Gastrocnemius medialis (tissue), 4 donors: ENCODE results near the gene RASSF6. TPM values are rescaled to one million over a fixed set of nuclear protein-coding genes. Genes with fewer than 3 reads are reported as not detected.

Source experiments
- ATAC-seq, 2 donors: fragments of 150-250 bp; one replicate each; pipeline ENCODE4 v1.9.1; 2016
- DNase-seq, 2 donors: peaks; one replicate each; pipeline ENCODE4 v3.0.0-alpha.2; 2019
- H3K27ac ChIP-seq, 4 donors: fragments of 200-600 bp; sonication (generic); 1 replicate in 1 of 4; 2 replicates in 3 of 4; pipeline ENCODE4 v1.5.1; 2016 to 2018; ENCODE audit warnings: mild to moderate bottlenecking in 2 of 4, moderate library complexity in 1 of 4
- H3K27me3 ChIP-seq, 3 donors: fragments of 200-600 bp; sonication (generic) in 2 of 3; 1 replicate in 1 of 3; 2 replicates in 2 of 3; pipeline versions ENCODE4 v1.5.1 to v1.6.0; 2016 to 2019; ENCODE audit warnings: mild to moderate bottlenecking in 1 of 3, moderate library complexity in 1 of 3
- H3K36me3 ChIP-seq, 2 donors: fragments of 200-600 bp; sonication (generic) in 1 of 2; one replicate each; pipeline ENCODE4 v1.5.1; 2017 to 2018
- H3K4me1 ChIP-seq, 2 donors: fragments of 200-600 bp; sonication (generic) in 1 of 2; one replicate each; pipeline ENCODE4 v1.5.1; 2016 to 2017; ENCODE audit warnings: mild to moderate bottlenecking in 2 of 2
- H3K4me3 ChIP-seq, 4 donors: fragments of 200-600 bp; sonication (generic) in 3 of 4; 1 replicate in 1 of 4; 2 replicates in 3 of 4; pipeline ENCODE4 v1.5.1; 2016 to 2019; ENCODE audit warnings: mild to moderate bottlenecking in 2 of 4
- H3K9me3 ChIP-seq, 3 donors: fragments of 200-600 bp; sonication (generic) in 2 of 3; 1 replicate in 1 of 3; 2 replicates in 2 of 3; pipeline ENCODE4 v1.5.1; 2016 to 2019
- POLR2A ChIP-seq, 2 donors: fragments of 450-650 bp; IDR thresholded peaks; one replicate each; pipeline ENCODE4 v1.6.1; 2017; ENCODE audit warnings: antibody characterized with exemption in 2 of 2, mild to moderate bottlenecking in 2 of 2, moderate library complexity in 2 of 2
- in situ Hi-C, 4 donors: fragments of 200-750 bp; cut with MboI; loops; one replicate each; pipeline versions ENCODE4 v1.15.0 to v1.8.0; 2017; ENCODE audit warnings: low sequenced_read_pairs in 4 of 4
- intact Hi-C: fragments of 100-400 bp; cut with DNase I; formaldehyde crosslinking; loops from one replicate; pipeline ENCODE4 v1.15.1; 2023; ENCODE audit warnings: low total_unique reads
- total RNA-seq, 4 donors: library from RNA; depleted of rRNA; stranded (reverse); fragments of >200 nt; gene quantifications; one replicate each; pipeline versions ENCODE4 v1.1.0 to v1.2.3, GENCODE V29; 2016
- TF ChIP-seq, protein P1 (sequence below), 5 experiments: fragments of 450-650 bp in 3 of 5; fragments of 200-600 bp in 2 of 5; sonication (generic) in 2 of 5; IDR thresholded peaks in 4 of 5; conservative IDR thresholded peaks in 1 of 5; 1 replicate in 4 of 5; 2 replicates in 1 of 5; pipeline ENCODE4 v1.5.1; 2016 to 2019; ENCODE audit warnings: antibody characterized with exemption in 5 of 5, mild to moderate bottlenecking in 3 of 5, moderate library complexity in 3 of 5

Gene RASSF6
- total RNA-seq, 4 donors from 2014 or later: 0.15 to 0.27 TPM; not detected in 2

DNA sequence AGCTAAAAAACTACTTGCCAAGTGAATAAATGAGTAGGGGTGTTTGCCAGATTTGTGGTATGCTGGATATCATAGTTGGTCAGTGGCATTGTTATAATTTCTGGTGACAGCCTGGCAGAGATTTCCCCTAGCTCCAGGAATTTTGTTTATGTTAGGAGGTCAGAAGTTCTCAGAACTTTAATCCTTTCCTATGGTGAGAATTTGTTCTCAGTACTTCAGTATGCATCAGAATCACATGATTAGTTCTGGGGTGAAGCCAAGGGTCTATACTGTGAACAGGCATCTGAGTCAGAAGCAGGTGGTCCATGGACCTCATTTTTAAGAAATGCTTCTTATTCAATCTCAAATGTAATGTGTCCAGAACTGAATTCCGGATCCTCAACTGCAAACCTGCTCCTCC, 10.5 kb downstream of the RASSF6 start:
- Histone ChIP-seq H3K36me3 (no peaks in the 10 kb centered on the region), H3K27me3 (peaks cover 0 to 2% (median 0%) of the 10 kb centered on the region in 3 donors), H3K9me3 (no peaks in the 10 kb centered on the region), H3K4me1 (no peaks in the 10 kb centered on the region), H3K4me3 (no peak overlapping the region), H3K27ac (no peak overlapping the region)
- intact Hi-C loops: no loop called here
- no peak for DNase-seq
- no peak for TF ChIP-seq POLR2A (IDR thresholded peaks at IDR 0.05)
- in situ Hi-C loops: no loop called here
- ATAC-seq: no peak

DNA sequence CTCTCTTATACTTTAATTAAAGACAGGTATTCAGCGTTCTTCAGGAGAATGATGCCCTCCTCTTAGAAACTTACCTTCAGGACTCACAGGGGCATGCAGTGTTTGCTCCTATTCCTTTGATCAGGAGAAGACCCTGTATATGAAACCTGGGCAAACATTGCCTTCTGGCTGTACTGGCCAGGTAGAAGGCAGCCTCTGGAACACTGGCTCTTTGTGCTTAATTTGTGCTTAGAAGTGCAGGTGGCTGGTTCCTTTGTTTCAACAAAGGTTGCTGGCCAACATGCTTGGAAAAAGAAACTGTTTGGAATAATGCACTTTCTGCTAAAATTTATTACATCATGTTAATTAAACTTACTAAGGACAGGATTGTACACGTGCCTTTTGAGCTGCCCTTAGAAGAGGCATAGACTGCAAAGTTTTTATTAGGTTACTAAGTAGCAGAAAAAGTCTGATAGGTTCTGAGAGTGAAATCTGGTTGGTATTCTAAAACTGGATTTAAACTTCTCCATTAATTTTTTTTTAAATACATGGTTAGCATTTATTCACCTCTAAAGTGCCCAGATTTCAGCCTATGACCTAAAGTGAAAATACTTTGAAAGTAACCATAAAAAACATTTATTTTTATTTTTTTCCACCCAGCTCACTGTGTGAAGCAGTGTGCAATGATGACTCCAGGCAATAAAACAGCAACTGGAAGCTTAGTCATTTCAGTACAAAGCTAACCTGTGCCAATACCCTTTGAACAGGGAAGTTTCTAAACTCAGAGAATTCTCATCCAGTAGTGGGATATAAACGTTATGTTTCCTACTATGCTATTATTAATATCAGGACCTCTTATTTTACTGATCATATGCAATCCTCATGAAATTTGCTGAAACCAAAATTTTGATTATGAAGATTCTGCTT, 11.3 kb downstream of the RASSF6 start:
- ATAC-seq (no peak), DNase-seq (no peak)
- Histone ChIP-seq H3K36me3 (no peaks in the 10 kb centered on the region), H3K27ac (no peak overlapping the region), H3K9me3 (no peaks in the 10 kb centered on the region), H3K4me3 (no peak overlapping the region), H3K4me1 (no peaks in the 10 kb centered on the region), H3K27me3 (peaks cover 0 to 2% (median 0%) of the 10 kb centered on the region in 3 donors)
- intact Hi-C loops (no loop called here), in situ Hi-C loops (no loop called here)
- no peak for TF ChIP-seq POLR2A (IDR thresholded peaks at IDR 0.05)

DNA sequence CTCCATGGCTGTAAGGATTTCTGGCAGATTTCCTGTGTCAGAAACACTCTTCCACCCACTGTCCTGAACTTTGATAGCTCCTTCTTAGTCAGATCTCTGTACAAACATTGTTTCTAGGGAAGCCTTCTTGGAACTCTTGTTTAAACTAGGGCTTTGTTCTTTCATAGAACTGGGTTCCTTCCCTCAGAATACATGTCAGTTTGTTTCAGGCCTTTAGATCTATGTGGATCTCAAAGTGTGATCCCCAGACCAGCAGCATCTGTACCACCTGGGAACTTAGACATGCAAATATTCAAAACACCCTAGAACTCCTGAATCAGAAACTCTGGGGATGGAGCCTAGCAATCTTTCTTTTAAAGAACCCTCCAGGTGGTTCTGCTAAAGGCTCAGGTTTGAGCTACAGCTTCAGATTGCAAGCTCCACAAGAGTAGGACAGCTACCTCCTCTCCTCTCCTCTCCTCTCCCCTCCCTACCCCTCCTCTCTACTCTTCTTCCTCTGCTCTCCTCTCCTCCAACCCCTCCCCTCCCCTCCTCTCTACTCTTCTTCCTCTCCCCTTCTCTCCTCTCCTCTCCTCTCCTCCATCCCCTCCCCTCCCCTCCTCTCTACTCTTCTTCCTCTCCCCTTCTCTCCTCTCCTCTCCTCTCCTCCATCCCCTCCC, 12.7 kb downstream of the RASSF6 start:
- Histone ChIP-seq H3K27ac (no peak overlapping the region), H3K4me3 (no peak overlapping the region), H3K4me1 (no peaks in the 10 kb centered on the region), H3K36me3 (no peaks in the 10 kb centered on the region), H3K27me3 (peaks cover 0 to 2% (median 0%) of the 10 kb centered on the region in 3 donors), H3K9me3 (no peaks in the 10 kb centered on the region)
- in situ Hi-C loops: no loop called here
- intact Hi-C loops: no loop called here
- no peak for DNase-seq
- ATAC-seq: no peak
- TF ChIP-seq POLR2A (IDR thresholded peaks at IDR 0.05): no peak

DNA sequence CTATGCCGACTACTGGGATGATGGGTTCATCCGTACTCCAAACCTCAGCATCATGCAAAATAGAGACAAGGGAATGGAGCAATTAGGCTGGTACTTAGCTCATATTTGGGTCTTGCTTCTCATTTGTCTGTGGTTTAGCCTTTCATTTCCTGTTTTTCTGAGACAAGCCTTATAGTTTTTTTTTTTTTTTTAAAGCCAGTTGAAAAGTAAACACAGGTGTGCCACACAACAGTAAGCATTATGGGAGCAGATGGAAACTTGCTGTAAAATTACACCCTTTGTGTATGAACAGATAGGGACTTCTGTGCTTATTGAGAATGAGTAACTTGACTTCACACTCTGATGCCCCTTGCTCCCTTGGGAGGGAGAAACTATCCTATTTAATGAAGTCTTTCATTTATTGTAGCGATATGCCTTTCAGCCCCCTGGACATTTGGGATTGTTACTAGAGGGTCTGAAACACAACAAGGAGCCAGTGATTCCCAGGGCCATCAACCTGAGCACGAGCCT, 13.7 kb downstream of the RASSF6 start:
- no peak for ATAC-seq
- Histone ChIP-seq H3K9me3 (no peaks in the 10 kb centered on the region), H3K4me3 (no peak overlapping the region), H3K27ac (no peak overlapping the region), H3K4me1 (no peaks in the 10 kb centered on the region), H3K36me3 (no peaks in the 10 kb centered on the region), H3K27me3 (peaks cover 0 to 2% (median 0%) of the 10 kb centered on the region in 3 donors)
- intact Hi-C loops (no loop called here), in situ Hi-C loops (no loop called here)
- no peak for TF ChIP-seq POLR2A (IDR thresholded peaks at IDR 0.05)
- TF ChIP-seq, protein P1, sequence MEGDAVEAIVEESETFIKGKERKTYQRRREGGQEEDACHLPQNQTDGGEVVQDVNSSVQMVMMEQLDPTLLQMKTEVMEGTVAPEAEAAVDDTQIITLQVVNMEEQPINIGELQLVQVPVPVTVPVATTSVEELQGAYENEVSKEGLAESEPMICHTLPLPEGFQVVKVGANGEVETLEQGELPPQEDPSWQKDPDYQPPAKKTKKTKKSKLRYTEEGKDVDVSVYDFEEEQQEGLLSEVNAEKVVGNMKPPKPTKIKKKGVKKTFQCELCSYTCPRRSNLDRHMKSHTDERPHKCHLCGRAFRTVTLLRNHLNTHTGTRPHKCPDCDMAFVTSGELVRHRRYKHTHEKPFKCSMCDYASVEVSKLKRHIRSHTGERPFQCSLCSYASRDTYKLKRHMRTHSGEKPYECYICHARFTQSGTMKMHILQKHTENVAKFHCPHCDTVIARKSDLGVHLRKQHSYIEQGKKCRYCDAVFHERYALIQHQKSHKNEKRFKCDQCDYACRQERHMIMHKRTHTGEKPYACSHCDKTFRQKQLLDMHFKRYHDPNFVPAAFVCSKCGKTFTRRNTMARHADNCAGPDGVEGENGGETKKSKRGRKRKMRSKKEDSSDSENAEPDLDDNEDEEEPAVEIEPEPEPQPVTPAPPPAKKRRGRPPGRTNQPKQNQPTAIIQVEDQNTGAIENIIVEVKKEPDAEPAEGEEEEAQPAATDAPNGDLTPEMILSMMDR (IDR thresholded peaks at IDR 0.05 in 4 of 5, conservative IDR thresholded peaks at IDR 0.05 in 1 of 5): no peak
- no peak for DNase-seq

DNA sequence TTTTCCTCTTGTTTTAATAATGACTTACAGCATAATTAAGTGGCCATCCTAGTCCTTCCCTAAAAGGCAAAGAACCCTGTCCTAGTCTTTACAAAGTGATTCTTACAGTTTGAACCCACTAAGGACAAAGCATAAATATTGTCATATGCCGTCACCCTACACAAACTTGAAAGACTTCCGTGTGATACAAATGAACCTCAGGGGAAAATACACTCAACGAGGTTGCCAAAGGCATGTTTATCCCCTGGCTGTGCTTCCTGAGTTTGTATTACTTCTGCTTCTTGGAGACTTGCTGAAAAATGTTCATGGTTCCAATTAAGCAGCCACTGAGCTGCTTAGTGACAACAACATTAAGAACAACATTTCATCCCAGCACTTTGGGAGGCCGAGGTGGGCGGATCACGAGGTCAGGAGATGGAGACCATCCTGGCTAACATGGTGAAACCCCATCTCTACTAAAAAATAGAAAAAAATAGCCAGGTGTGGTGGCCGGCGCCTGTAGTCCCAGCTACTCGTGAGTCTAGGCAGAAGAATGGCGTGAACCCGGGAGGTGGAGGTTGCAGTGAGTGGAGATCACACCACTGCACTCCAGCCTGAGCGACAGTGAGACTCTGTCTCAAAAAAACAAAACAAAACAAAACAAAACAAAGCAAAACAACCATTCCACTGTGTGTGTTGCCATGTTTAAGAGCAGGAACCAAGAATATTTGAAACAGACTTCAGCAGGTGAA, 16.2 kb downstream of the RASSF6 start:
- no peaks in the 10 kb centered on the region for H3K27me3 ChIP-seq
- H3K4me1 ChIP-seq: no peaks in the 10 kb centered on the region
- no peaks in the 10 kb centered on the region for H3K9me3 ChIP-seq
- in situ Hi-C loops (no loop called here), intact Hi-C loops (no loop called here)
- no peak for DNase-seq
- TF ChIP-seq, protein P1 (IDR thresholded peaks at IDR 0.05 in 4 of 5, conservative IDR thresholded peaks at IDR 0.05 in 1 of 5): no peak
- TF ChIP-seq POLR2A (IDR thresholded peaks at IDR 0.05): no peak
- H3K36me3 ChIP-seq: no peaks in the 10 kb centered on the region
- ATAC-seq: no peak
- H3K4me3 ChIP-seq: no peak overlapping the region
- no peak overlapping the region for H3K27ac ChIP-seq
